ENCODE results near the gene NUDT22. TPM values are rescaled to one million over a fixed set of nuclear protein-coding genes. Genes with fewer than 3 reads are reported as not detected.

Gene NUDT22
- total and polyA plus RNA-seq, 2 experiments from 2014 or later: 33.9 to 67.0 TPM

DNA sequence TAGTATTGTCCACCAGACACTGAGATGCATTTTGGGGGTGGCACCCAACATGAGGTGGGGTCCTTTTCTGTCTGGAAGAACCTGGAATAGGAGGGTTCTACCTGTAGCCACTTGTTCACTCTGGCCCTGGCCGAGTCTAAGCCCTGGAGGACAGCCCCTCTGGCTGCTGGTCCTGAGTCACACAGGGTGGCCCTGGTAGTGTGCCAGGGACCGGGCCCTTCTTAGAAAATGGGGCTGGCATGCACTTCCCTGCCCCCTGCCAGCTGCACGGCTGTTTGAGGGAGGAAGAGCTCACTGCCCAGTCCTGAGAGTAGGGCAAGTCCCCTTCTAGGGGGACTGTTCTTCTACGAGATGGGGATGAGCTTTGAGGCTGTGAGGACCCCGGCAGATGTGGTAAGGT is 27.4 kb downstream of the NUDT22 start (continued):
- no peak for TF ChIP-seq ZNF331 (CRISPR knock-in tag; IDR thresholded peaks at IDR 0.05; ENCODE audit: low read depth)
- TF ChIP-seq, protein P1, sequence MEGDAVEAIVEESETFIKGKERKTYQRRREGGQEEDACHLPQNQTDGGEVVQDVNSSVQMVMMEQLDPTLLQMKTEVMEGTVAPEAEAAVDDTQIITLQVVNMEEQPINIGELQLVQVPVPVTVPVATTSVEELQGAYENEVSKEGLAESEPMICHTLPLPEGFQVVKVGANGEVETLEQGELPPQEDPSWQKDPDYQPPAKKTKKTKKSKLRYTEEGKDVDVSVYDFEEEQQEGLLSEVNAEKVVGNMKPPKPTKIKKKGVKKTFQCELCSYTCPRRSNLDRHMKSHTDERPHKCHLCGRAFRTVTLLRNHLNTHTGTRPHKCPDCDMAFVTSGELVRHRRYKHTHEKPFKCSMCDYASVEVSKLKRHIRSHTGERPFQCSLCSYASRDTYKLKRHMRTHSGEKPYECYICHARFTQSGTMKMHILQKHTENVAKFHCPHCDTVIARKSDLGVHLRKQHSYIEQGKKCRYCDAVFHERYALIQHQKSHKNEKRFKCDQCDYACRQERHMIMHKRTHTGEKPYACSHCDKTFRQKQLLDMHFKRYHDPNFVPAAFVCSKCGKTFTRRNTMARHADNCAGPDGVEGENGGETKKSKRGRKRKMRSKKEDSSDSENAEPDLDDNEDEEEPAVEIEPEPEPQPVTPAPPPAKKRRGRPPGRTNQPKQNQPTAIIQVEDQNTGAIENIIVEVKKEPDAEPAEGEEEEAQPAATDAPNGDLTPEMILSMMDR (conservative IDR thresholded peaks at IDR 0.05; ENCODE audit: low read depth in 2 of 2): no peak
- TF ChIP-seq EZH2 (IDR thresholded peaks at IDR 0.05; ENCODE audit: low read depth, unreplicated experiment): no peak
- no peak for TF ChIP-seq CREB1 (CRISPR knock-in tag; IDR thresholded peaks at IDR 0.05; ENCODE audit: low read depth)
- TF ChIP-seq, protein P2, sequence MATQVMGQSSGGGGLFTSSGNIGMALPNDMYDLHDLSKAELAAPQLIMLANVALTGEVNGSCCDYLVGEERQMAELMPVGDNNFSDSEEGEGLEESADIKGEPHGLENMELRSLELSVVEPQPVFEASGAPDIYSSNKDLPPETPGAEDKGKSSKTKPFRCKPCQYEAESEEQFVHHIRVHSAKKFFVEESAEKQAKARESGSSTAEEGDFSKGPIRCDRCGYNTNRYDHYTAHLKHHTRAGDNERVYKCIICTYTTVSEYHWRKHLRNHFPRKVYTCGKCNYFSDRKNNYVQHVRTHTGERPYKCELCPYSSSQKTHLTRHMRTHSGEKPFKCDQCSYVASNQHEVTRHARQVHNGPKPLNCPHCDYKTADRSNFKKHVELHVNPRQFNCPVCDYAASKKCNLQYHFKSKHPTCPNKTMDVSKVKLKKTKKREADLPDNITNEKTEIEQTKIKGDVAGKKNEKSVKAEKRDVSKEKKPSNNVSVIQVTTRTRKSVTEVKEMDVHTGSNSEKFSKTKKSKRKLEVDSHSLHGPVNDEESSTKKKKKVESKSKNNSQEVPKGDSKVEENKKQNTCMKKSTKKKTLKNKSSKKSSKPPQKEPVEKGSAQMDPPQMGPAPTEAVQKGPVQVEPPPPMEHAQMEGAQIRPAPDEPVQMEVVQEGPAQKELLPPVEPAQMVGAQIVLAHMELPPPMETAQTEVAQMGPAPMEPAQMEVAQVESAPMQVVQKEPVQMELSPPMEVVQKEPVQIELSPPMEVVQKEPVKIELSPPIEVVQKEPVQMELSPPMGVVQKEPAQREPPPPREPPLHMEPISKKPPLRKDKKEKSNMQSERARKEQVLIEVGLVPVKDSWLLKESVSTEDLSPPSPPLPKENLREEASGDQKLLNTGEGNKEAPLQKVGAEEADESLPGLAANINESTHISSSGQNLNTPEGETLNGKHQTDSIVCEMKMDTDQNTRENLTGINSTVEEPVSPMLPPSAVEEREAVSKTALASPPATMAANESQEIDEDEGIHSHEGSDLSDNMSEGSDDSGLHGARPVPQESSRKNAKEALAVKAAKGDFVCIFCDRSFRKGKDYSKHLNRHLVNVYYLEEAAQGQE (IDR thresholded peaks at IDR 0.05; ENCODE audit: unreplicated experiment): no peak
- no peak for TF ChIP-seq JUNB (IDR thresholded peaks at IDR 0.05; ENCODE audit: unreplicated experiment)

DNA sequence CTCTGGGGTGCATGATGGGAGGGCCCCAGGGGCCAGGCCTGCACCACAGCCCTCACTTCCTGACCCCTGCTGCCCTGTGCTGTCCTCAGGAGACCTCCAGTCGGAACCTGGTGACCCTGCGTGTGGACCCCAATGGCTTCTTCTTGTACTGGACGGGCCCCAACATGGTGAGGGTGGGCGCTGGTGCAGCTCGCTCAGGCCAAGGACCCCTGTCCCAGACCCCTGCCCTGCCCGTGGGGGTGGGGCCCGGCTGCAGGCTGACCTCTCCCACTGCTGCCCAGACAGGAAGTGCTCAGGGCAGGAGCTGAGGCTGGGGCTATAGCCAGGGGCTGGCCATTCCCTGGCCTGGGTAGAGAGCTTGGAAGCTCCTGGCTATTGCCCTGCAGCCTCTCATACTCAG is 28.3 kb downstream of the NUDT22 start:
- Histone ChIP-seq H3K36me3 (ENCODE audit: insufficient read depth) (0 out of 2 replicates have a peak, but pooled peaks cover 5% of the 10 kb centered on the region), H3K27me3 (ENCODE audit: insufficient read depth) (no peaks in the 10 kb centered on the region), H4K20me1 (replicated peaks; ENCODE audit: insufficient read depth) (no peaks in the 10 kb centered on the region; the same call in none of the 2 replicates), H3K27ac (ENCODE audit: low read depth) (no peak overlapping the region), H3K4me1 (ENCODE audit: insufficient read depth) (peaks cover 15% of the 10 kb centered on the region), H2AFZ (no peak overlapping the region), H3K4me2 (no peak overlapping the region), H3F3A (replicated peaks; ENCODE audit: low read depth) (peaks cover 14% of the 10 kb centered on the region), H3K79me2 (replicated peaks; ENCODE audit: insufficient read depth) (peaks cover 19% of the 10 kb centered on the region), H3K9me2 (ENCODE audit: insufficient read depth) (no peaks in the 10 kb centered on the region), H3K4me3 (no peak overlapping the region)
- Mint-ChIP-seq H3K9me3 (no peaks in the 10 kb centered on the region), H3K4me1 (peaks cover 22% of the 10 kb centered on the region), H3K36me3 (ENCODE audit: low read depth) (peaks cover 29% of the 10 kb centered on the region), H3K4me3 (no peak overlapping the region), H3K27ac (no peak overlapping the region), H3K27me3 (ENCODE audit: insufficient read depth, low read depth, poor library complexity) (peaks cover 18% of the 10 kb centered on the region)
- ATAC-seq: no peak
- DNase-seq (ENCODE audit: low spot score): no peak
- TF ChIP-seq, protein P3, sequence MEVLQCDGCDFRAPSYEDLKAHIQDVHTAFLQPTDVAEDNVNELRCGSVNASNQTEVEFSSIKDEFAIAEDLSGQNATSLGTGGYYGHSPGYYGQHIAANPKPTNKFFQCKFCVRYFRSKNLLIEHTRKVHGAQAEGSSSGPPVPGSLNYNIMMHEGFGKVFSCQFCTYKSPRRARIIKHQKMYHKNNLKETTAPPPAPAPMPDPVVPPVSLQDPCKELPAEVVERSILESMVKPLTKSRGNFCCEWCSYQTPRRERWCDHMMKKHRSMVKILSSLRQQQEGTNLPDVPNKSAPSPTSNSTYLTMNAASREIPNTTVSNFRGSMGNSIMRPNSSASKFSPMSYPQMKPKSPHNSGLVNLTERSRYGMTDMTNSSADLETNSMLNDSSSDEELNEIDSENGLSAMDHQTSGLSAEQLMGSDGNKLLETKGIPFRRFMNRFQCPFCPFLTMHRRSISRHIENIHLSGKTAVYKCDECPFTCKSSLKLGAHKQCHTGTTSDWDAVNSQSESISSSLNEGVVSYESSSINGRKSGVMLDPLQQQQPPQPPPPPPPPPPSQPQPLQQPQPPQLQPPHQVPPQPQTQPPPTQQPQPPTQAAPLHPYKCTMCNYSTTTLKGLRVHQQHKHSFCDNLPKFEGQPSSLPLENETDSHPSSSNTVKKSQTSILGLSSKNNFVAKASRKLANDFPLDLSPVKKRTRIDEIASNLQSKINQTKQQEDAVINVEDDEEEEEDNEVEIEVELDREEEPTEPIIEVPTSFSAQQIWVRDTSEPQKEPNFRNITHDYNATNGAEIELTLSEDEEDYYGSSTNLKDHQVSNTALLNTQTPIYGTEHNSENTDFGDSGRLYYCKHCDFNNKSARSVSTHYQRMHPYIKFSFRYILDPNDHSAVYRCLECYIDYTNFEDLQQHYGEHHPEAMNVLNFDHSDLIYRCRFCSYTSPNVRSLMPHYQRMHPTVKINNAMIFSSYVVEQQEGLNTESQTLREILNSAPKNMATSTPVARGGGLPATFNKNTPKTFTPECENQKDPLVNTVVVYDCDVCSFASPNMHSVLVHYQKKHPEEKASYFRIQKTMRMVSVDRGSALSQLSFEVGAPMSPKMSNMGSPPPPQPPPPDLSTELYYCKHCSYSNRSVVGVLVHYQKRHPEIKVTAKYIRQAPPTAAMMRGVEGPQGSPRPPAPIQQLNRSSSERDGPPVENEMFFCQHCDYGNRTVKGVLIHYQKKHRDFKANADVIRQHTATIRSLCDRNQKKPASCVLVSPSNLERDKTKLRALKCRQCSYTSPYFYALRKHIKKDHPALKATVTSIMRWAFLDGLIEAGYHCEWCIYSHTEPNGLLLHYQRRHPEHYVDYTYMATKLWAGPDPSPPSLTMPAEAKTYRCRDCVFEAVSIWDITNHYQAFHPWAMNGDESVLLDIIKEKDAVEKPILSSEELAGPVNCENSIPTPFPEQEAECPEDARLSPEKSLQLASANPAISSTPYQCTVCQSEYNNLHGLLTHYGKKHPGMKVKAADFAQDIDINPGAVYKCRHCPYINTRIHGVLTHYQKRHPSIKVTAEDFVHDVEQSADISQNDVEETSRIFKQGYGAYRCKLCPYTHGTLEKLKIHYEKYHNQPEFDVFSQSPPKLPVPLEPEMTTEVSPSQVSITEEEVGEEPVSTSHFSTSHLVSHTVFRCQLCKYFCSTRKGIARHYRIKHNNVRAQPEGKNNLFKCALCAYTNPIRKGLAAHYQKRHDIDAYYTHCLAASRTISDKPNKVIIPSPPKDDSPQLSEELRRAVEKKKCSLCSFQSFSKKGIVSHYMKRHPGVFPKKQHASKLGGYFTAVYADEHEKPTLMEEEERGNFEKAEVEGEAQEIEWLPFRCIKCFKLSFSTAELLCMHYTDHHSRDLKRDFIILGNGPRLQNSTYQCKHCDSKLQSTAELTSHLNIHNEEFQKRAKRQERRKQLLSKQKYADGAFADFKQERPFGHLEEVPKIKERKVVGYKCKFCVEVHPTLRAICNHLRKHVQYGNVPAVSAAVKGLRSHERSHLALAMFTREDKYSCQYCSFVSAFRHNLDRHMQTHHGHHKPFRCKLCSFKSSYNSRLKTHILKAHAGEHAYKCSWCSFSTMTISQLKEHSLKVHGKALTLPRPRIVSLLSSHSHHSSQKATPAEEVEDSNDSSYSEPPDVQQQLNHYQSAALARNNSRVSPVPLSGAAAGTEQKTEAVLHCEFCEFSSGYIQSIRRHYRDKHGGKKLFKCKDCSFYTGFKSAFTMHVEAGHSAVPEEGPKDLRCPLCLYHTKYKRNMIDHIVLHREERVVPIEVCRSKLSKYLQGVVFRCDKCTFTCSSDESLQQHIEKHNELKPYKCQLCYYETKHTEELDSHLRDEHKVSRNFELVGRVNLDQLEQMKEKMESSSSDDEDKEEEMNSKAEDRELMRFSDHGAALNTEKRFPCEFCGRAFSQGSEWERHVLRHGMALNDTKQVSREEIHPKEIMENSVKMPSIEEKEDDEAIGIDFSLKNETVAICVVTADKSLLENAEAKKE (CRISPR knock-in tag; IDR thresholded peaks at IDR 0.05): no peak
- TF ChIP-seq, protein P1 (conservative IDR thresholded peaks at IDR 0.05; ENCODE audit: low read depth in 2 of 2): no peak
- TF ChIP-seq ZNF114 (CRISPR knock-in tag; IDR thresholded peaks at IDR 0.05) (no peak), JUNB (IDR thresholded peaks at IDR 0.05; ENCODE audit: unreplicated experiment) (no peak), STAT1 (IDR thresholded peaks at IDR 0.05; ENCODE audit: unreplicated experiment) (no peak), ZNF331 (CRISPR knock-in tag; IDR thresholded peaks at IDR 0.05; ENCODE audit: low read depth) (no peak), EZH2 (IDR thresholded peaks at IDR 0.05; ENCODE audit: low read depth, unreplicated experiment) (no peak)

All from GM23338 (cell line).